ENCODE data around the gene GRIK5.

DNA sequence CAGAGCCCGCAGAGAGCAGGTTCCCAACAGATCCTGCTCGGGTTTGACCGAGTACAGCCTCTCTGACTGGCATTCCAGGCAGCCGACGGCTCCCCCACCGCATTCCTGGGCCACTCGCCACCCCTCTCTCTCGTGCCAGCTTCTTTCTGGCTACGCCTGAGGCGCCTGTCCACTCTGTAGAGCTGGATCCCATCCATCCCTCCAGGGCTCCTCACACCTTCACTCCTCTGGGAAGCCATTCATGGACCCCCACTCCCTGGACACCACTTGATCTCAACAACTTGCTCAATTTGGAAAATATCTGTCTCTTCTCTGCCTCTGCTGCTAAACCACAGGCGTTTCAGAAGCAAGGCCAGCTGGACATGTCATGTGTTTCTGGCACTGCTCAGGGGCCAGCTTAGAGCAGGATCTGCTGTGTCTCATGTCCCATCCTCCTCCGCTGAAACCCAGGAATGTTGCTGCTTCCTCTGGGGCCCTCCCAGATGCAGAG, 45.3 kb downstream of the GRIK5 start:
- TF ChIP-seq, protein P1, sequence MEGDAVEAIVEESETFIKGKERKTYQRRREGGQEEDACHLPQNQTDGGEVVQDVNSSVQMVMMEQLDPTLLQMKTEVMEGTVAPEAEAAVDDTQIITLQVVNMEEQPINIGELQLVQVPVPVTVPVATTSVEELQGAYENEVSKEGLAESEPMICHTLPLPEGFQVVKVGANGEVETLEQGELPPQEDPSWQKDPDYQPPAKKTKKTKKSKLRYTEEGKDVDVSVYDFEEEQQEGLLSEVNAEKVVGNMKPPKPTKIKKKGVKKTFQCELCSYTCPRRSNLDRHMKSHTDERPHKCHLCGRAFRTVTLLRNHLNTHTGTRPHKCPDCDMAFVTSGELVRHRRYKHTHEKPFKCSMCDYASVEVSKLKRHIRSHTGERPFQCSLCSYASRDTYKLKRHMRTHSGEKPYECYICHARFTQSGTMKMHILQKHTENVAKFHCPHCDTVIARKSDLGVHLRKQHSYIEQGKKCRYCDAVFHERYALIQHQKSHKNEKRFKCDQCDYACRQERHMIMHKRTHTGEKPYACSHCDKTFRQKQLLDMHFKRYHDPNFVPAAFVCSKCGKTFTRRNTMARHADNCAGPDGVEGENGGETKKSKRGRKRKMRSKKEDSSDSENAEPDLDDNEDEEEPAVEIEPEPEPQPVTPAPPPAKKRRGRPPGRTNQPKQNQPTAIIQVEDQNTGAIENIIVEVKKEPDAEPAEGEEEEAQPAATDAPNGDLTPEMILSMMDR (conservative IDR thresholded peaks at IDR 0.05 in 1 of 2, IDR thresholded peaks at IDR 0.05 in 1 of 2; ENCODE audit: extremely low read depth in 1 of 2, insufficient read depth in 1 of 2, low read depth in 1 of 2, low read length in 2 of 2): no peak
- no peak for TF ChIP-seq EZH2 (IDR thresholded peaks at IDR 0.05; ENCODE audit: borderline replicate concordance, low read length)
